ENCODE measurements around the gene DUS2.

Gene DUS2

GRCh38 chr16:68047987-68048386 lies 24.9 kb downstream of the DUS2 start:
- no peak for DNase-seq

DNA sequence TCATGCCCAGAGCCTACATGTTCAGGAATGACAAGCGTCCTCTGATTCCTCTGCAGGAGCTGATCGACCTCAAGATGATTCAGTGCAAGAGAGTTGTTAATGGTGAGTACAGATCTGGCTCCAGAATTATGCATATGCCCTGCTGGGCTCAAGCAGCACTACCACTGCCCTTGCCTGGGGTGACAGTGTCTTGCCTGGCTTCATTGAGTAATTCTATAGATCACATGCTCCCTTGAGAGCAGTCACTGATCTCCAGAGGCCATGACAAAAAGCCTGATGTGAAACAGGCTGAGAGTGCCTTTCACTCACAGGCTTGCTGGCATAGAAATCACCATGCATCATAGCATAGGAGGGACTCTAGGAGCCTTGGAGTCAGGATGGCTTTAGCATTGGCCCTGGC lies 26.4 kb downstream of the DUS2 start:
- no peak for DNase-seq

DNA sequence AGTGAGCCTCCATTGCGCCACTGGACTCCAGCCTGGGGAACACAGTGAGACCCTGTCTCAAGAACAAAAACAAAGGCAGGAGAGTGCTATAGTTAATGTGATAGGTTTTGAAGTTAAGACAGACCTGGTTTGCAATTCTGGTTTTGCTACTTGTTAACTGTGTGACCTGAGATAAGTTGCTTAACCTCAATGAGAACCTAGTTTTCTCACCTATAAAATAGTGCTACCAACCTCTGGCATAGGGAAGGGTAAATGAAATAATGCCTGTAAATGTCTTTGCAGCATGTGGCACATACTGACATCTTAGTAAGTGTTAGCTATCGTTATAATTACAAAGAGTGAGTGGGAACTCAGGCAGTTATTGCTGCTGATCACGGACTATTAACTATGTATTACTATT lies 32.3 kb downstream of the DUS2 start:
- DNase-seq: no peak

- DNase-seq: no peak
These were observed 36.7 kb downstream of the DUS2 start for GRCh38 chr16:68059804-68060203.

DNA sequence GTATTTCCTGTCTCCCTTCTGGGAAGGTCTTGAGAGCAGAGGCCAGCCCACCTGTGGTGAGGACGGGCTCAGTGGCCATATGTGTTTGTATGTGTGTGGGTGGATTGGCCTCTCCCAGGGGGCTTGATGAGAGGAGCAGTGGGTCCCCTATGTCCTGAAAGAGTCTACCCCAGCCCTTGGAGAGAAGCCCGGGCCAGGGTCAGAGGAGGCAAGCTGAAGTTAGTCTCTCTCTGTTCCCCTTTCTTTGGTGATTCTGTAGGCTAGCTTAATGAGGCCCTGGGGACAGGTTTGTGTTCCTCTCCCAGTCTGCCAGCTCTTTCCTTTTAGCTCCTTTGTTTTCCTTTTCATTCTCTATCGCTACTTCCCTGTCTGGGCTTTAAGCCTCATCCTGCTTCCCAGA lies 38.3 kb downstream of the DUS2 start:
- no peak for DNase-seq

DNA sequence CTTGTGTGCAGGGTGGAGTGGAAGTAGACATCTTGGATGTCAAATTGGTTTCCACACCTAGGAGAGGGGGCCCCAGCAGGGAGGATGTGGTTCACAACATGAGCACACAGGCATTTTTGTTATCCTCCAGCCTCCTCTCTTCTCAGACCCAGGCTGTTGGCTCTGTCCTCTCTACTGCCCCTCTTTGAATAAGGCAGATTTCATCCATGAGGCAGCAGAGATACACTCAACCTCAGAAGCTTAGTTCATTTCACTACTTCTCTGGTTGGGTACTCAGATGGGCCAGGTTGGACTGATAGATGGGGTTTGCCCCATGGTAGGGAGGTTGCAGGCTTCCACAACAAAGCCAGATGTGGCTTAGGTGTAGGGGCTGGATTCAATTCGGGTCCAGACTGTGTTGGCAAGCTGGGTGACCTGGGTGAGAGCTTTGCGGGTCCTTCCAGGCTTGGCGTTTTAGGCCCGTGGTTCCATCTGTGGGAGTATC lies 39.9 kb downstream of the DUS2 start:
- no peak for DNase-seq

GRCh38 chr16:68064791-68065365 lies 41.8 kb downstream of the DUS2 start:
- DNase-seq: peak; percentile 29 to 30

GRCh38 chr16:68065716-68066305 lies 42.7 kb downstream of the DUS2 start:
- no peak for DNase-seq

- no peak for DNase-seq
These were observed 43.7 kb downstream of the DUS2 start for GRCh38 chr16:68066763-68067162.

- DNase-seq: no peak
These were observed 45.8 kb downstream of the DUS2 start for GRCh38 chr16:68068926-68069325.

DNA sequence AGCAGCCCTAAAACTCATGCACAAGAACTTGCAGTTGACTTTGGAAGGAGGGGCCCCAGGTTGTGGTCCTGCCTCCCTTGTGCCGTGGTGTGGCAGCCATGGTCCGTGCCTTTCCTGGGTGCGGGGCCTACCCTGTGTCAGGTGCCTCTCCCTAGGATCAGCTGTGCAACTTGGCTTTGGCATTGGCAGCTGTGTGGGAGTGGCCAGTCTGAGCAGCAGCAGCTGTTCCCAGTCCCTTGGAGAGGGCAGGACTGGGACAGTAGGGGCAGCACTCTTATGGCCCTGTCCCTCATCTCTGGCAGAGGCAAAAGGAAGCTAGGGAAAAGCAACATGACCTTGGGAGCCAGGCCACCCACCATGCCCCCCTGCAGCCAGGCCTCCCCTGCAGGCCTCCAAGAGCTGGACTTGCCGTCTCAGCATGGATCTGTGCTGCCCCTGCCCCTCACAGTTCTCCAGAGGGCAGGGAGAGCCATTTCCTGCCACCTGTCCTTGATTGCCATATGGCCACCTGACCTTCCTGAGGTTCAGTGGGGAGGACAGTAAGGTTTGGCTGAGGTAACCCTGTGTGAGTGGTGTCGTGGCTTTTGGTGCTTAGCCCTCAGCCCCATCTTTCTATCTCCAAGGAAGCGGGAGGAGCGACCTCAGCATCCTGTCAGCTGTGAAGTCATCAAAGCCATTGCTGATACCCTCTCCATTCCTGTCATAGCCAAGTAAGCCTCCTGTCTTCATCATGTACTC lies 46.6 kb downstream of the DUS2 start:
- DNase-seq: no peak

GRCh38 chr16:68070249-68070730 lies 47.2 kb downstream of the DUS2 start:
- DNase-seq: no peak

DNA sequence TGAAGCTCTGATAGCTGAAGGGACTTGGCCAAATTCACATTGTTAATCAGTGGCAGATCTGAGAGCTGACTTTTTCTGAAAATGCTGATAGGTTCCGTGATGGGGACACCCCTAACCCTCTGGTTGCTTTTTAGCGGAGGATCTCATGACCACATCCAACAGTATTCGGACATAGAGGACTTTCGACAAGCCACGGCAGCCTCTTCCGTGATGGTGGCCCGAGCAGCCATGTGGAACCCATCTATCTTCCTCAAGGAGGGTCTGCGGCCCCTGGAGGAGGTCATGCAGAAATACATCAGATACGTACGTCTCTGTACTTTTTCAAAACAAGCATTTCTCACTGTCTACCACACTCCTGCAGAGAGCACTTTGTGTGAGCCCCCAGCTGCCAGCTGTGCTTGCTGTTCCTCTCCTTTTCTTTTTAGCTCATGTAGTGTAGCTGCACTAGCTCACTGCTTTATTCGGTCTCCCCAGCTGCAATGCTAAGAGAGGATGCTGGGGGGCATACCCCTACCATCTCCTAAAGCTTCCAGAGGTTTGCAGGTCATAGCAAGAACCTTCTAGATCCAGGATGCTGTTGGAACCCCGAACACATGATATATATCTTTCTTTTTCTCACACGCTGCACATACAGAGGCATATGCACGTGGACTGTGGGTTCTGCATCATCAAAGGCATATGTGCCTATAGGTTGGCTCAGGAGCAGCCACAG lies 47.9 kb downstream of the DUS2 start:
- no peak for DNase-seq

DNA sequence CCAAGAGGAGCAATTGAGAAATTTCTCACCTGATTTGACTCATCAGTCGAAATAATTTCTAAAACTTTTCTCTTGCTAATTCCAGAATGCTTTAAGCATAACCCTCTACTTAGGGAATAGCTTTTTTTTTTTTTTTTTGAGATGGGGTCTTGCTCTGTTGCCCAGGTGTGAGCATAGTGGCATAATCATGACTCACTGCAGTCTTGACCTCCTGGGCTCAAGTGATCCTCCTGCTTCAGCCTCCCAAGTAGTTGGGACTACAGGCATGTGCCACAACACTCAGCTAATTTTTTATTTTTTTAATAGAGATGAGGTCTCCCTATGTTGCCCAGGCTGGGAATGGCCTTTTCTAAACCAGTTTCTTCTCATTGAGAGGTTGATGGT lies 48.4 kb downstream of the DUS2 start:
- no peak for DNase-seq

- DNase-seq: no peak
These were observed 49.1 kb downstream of the DUS2 start for GRCh38 chr16:68072038-68072695.

DNA sequence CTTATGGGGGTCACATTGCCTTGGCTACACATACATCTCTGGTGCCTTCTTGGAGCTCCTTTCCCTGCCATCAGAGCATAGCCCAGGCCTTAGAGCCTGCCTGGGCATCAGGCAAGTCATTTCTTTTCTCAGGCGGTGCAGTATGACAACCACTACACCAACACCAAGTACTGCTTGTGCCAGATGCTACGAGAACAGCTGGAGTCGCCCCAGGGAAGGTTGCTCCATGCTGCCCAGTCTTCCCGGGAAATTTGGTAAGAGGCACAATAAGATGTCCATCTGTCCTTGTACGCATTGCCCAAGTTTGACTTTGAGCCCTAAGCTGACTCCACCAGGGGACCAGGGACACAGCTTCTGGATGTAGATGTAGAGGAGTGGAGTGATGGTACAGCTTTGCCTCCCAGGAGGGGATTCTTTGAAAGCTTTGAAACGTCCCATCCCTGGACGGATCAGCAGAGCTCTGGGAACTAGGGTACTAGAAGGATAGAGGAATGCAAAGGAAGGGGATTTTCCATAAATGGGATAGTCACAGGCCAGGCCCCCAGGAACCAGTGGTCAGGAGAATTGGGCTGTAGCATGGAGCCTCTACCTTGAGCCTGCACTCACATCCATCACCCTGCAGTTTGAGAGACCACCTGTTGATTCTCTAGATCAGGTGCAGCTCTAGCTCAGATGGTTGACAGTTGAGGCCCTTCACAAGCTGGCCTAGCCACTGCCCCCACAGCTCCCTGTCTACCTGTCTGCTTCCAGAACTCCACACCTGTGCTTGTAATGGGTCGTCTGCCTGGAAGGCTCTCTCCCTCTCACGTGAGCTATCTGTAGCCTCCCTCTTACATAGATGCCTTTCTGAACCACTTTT lies 51.0 kb downstream of the DUS2 start:
- DNase-seq: no peak

GRCh38 chr16:68074850-68075555 lies 51.9 kb downstream of the DUS2 start:
- DNase-seq: no peak

DNA sequence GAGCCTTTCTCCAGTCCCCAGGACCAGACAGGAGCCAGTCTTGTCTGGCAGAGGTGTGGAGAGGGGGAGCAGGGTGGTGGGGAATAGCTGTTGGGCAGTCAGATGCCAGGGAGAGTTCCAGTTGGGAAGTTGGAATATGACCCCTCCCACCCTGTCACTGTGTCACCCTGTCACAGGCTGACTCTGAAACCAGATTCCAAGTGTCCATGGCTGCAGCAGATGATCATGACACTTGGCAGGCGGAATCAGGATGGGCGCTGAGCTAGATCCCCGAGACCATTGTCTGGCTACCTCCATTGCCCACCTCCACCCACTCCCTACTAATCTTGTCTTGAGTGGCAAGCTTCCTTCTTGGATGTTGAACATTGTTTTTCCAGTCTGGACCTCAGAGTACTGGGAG lies 52.9 kb downstream of the DUS2 start:
- no peak for DNase-seq

DNA sequence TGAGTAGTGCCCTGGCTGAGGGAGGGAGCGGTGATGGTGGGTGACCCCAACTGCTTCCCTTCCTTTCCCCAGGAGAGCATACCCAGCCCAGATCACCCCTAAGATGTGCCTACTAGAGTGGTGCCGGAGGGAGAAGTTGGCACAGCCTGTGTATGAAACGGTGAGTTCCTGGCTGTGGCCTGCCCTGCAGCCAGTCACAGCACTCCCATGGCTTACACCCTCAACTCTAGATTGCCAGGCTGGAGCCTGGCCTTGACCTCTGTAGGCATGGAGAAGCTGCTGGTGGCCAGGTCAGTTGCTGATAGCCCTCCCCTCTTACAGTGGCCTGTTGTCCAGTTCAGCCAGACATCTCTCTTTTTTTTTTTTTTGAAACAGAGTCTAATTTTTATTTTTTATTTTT lies 53.5 kb downstream of the DUS2 start:
- DNase-seq: no peak

- no peak for DNase-seq
These were observed 55.0 kb downstream of the DUS2 start for GRCh38 chr16:68077866-68078700.
